Measurements from ENCODE around the gene GPC5.
"Not testable (repeated sequence)": the region's sequence is repeated elsewhere in the genome, so short reads cannot be mapped to it uniquely, and the experiment has no call there.

Gene GPC5

DNA sequence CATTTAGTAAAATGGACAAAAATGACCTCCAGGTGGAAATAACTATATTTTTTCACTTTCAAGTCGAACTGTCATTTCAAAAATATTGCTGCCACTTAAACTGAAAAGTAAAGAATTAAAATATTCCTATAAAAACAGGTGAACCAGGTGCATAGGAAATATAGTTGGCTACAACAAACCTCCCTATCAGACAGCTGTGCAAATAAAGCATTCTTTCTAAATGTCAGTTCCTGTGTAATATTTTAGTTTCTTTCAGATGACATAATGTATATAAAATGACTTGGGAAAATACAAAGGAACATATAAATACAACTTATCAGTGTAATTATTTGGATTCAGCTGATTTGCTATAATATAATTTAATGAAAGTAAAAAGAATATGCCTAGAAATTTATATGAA is 1424.6 kb downstream of the GPC5 start:
- no peak for DNase-seq

DNA sequence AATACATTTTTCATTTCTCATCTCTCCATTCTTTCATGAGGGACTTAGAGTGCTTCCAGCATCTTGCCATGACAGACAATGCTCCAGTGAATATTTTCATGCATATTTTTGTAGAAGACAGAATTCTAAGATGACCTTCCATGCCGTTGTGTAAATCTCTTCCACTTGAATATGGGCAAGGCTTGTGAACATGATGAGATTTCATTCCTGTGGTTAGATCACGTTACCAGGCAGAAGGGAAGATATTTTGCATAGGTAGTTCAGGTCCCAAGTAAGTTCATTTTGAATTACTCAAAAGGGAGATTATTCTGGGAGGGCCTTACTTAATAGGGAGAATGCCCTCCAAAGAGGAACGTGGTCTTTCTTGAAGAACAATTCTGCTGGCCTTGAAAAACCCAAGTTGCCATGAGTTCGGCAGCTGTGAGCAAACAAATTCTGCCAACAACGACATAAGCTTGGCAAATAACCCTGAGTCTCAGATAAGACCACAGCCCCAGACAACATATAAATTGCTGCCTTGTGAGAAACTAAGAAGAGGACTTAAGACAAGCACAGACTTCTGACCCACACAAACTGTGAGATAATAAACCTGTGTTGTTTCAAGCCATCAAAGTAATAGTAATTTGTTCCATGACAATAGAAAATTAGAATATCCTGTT is 1427.6 kb downstream of the GPC5 start:
- DNase-seq, result no peak

DNA sequence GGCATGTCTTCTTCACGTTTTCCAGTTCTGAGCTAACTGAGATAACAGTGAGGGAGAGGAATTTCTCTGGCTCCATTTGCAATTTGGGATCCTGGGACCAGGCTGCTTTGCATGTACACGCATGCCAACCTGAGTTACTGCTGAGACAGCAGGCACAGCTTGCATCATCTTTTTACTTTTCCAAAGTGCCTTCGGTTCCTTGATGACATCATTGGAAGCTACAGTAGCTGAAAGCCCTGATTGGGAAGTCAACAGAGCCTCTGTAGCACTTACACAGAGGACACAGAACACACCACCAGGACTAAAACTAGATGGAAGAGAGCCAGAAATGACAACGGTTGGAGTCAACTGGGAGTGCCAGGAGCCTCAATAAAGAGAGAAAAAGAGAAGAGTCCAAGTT is 1429.1 kb downstream of the GPC5 start:
- DNase-seq, result no peak

DNA sequence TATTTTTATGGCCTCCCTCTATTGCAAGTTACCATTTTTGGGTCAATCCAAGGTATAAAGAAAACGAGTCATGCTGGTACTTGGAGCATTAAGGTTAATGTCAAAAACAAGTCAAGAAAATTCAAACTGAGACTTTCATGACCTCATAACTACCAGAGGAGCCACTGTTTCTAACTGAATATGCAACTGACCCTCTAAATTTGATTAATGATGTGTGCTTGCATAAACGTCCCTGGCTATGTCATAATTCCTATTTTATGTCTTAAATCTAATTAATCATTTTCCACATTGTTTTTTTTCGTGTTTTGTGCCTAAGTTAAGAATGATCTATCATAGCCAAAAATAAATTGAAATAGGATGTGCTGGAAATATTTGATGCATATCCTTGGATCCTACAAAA is 1431.5 kb downstream of the GPC5 start:
- DNase-seq, result no peak

DNA sequence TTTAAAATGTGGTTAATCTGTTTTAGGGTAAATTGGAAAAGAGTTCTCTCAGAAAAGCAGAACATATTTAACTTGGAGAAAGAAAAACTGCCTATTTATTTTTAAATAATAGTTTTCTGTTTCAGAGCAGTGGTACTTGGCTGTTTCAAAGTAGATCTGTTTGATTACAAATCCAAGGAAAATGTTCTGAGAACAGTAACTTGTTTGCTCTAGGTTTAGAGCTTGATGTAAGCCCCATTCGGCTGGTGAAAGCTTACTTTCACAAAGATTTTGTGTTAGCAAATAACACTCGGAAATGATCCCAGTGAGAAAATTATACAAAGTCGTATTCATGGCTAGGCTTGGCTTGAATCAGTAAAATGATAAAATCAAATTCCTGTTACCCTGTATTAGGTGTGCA is 1432.4 kb downstream of the GPC5 start:
- no peak for DNase-seq

DNA sequence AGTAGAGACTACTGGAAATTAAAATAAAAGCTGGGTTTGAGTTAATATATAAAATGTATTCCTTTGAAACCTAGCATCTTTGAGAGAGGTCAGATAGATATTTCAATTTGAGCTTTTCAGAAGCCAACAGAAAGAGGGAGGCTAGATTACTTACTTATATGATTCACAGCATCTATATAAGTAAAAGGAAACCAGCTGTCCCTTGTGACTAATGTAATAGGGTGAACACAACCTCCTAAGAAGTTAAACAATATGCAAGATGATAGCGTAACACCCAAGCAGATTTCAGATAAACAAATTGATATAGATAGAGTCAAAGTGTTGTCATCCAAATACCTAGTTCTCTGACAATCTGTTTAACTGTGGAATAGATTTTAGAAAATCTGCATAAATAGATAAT is 1434.7 kb downstream of the GPC5 start:
- no peak for DNase-seq

DNA sequence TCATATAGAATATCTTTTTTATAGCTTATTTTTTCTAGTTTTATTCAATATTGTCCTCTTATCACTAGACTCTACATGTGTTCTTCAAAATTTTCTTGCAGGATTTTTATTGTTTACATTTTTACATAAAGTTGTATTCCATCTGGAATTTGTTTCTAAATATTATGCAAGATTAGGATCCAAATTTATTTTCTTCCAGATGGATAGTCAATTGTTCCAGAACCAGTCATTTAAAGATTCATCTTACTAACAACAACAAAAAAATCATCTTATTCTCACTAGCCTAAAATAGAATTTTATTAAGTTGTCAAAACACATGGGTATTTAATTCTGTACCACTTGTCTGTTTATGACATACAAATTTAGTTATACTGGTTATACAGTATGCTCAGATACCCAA is 1437.8 kb downstream of the GPC5 start:
- no peak for DNase-seq

DNA sequence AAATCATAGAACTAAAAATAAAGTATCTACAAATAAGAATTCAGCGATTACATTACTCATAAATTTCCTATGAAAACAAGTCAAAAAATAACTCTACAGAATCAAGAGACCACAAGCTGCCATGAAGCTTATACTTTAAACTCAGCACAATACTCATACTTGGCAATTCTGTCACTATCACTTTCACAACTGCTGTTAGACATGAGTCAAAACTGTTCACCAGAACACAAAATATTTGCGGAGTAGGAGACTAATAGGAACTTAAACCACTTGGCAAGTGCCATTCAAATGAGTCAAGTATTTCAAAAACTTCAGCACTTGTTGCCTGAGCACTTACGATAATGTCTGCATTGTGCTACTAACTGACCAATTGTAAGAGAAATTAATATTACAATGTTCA is 1440.4 kb downstream of the GPC5 start:
- no peak for DNase-seq

DNA sequence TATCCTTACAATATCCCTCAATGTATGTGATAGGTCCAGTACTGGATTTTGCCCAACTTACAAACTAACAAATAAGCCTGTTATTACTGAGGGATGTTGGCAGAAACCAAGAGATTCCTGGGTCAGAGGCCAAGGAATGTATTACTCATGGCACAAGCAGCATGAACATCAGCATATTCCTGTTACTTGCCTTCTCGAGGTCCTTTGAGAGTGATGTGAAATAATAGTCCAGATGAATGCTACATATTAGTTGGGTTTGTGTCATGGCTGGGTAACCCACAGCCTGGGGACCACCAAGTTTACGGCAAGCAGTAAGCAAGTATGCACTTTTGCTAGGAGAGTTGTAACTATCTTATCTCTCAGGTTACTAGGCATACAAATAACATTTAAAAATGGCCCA is 1443.7 kb downstream of the GPC5 start:
- no peak for DNase-seq

DNA sequence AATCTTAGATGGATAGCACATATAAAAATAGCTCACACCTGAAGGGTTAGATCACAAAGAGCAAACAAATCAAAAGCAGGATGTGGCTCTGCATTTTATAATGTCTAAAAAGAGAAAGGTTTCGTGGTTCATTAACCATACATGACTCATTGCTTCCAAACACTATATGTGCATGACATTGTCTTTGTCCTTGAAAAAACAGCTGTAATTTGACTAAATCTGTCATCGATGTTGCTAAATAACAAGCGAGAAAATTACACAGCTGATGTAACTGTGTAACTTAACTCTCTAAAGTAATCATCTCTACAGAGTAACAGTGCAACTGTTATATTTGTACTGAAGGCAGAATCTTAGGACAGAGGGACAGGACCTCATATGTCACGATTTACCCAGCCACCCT is 1445.1 kb downstream of the GPC5 start:
- DNase-seq, result no peak

DNA sequence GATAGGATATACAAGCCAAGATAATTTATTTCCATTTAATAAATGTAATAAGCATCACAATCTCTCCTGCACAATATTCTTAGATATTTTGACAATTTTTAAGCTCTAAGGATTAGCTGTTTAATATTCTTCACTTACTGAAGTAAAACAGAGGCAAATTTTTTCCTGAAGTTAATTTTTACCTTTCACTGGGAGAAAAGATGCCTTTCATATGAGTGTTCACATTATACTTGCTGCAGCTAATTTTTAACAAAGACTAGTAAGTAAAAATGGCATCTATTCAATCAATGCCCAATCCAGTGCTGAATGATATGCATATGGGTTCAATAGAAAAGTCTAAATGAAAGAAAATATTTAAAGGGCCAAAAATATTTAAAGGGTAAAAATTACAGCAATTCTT is 1451.0 kb downstream of the GPC5 start:
- DNase-seq, result no peak

DNA sequence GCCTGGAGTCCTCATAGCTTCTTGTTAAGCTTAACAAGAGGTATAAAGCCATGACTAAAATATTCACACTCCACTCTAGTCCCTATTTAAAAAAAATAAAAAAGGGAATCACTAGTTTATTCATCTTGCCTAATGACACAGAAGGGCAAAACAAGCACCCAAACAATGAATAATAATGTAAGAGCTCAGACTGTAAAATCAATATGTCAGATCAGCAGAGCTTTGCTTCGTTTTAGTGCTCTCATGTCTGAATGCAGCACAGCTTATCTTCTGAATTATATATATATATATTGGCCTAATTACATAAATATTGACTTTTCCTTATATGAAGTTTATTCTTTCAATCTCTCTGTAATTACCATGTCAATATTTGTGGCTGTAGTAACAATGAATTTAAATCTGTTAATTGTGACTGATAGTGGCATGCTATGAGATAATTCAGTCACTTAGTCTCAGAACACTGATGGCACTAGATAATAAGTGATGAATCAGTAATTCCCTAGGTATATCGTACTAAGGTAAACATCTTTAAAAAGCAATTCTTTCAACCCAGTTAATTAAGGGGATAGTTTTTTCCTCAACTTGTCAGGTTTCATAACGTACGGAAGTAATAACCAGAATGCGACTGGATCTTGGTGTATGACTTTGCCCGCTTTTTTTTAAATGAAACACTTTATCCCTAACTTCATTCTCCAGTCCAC is 1466.3 kb downstream of the GPC5 start:
- no peak for DNase-seq

DNA sequence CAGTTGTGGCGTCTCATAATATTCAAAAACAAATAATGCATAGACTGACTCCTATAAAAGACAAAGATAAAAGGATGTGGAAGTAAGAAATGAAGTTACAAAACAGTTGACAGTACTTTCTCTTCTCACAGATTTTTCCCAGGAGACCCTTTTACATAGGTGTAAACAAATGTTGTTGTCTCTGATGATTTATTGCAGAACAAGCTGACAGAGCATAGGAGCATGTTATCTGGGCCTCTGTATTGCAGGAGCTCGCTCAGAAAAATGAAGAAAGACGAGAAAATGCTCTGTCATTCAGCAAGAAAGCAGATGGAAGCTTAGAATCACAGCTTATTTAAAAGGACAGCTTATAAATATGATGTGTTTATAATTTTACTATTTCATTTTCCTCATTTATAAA is 1474.6 kb downstream of the GPC5 start:
- DNase-seq, result no peak

DNA sequence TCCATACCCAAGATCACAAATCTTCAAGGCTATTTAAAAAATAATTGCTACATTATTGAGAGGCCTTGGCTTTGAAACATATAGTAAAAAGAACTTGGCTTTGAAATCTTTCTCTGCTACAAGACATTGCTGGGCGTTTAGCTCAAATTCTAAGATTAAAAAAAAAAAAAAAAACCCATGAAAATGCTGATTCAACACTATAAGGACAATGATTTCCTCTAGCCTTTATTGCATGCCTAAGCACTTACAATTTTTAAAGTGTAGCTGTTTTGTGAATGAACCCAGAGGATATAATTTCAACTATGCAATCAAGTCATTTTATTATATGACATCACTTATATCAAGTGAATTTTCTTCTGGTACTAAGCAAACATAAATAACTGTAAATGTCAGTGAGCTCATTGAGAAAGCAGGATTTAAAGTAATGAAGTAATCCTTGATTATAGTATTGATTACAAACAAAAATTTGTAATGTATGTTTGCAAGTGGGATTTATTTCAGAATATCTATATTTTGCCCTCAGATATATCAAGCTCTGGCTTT is 1488.2 kb downstream of the GPC5 start:
- no peak for DNase-seq

DNA sequence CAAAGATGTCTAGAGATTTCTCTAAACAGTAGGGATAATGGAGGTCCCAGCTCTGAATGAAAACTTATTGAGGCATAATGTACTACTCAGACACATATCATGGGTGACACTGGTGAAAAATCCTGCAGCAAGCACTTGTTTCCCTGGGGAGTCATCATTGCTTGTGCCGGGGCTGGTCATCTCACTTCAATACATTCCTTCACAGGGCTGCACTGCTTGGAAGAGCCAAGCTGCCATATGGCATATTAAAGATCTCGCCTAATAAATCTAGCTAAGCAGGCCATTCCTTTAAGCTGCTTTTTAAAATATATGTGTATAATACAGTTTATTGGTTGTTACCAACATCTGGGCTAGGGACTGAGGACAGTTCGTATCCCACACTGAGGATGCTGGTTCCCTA is 1496.0 kb downstream of the GPC5 start:
- no peak for DNase-seq

DNA sequence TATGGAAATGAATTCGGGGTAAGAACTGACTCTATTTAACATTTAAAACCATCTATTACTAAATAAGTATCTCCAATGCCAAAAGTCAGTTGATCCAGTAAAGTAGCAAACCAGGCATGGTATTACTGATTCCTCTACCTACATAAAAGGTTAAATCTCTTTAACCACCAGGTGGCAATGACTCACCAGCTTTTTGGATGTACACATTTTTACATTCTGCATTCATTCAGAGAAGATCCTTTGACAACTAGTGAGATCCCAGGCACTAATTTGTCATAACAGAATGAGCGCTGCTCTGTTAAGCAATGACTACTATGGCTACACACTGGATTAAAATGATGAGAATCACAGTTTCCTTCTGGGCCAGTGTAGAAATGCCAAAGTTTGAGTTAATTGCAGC is 1498.4 kb downstream of the GPC5 start:
- DNase-seq, result no peak

DNA sequence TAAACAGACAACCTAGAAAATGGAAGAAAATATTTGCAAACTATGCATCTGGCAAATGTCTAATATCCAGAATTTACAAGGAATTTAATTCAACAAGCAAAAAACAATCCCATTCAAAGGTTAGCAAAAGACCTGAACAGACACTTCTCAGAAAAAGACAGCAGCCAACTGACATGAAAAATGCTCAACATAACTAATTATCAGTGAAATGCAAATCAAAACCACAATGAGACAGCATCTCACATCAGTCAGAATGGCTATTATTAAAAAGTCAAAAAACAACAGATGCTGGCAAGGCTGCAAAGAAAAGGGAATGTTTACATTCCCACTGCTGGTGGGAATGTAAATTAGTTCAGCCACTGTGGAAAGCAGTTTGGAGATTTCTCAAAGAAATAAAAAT is 1500.5 kb downstream of the GPC5 start:
- not testable (repeated sequence) for DNase-seq

DNA sequence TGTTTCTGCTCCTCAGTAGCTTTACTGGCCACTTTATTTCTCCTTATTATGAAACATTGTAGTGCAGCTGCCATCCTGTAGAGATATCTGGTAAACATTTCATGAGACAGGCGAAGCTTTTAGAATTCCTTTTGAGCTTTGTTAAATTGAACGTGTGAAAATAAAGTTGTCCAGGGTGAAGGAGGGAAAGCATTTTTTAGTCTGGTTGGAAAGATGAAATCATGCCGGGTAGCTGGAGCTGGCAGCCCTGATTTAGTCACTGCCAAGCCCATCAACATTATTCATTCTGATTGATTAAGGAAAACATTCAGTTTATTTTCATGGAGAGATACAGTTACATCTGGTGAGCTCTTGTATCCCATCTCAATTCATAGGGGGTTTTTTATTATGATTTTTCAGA is 1502.0 kb downstream of the GPC5 start:
- DNase-seq, result no peak

DNA sequence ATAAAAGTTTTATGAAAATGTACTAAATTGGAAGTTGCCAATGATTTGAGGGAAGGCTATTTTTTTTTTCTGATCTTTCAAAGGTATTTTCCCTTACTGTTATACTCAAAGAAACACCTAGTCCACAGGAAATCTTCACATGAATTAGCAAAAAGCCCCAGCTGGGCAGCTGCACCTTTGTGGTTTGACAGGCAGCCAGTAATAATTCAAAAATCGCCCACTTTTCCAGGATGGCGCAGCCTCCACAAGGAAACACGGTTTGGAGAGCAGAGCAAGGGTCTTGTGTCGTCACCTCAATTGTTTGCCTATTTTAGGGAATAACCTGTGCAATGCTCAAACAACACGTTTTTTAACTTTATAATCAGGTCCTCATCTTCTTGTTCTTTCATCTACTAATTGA is 1503.3 kb downstream of the GPC5 start:
- DNase-seq, result no peak

DNA sequence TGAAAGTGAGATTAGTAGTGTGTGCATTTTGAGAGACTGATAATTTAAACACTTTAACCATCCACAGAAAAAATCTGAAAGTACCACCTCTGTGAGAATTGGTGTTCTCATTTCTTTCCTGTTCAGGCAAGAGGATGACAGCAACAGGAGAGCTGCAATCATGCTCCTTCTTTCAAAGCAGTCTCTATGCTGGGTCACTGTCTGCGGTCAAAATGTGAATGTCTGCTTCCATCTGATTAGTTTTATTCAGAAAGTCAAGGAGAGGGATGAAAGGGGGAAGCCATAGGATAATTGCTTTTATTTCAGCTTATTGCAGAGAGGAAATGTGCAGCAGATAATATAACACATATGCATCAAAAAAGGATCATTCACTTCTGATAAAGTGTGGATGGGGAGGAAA is 1514.2 kb downstream of the GPC5 start:
- no peak for DNase-seq

DNA sequence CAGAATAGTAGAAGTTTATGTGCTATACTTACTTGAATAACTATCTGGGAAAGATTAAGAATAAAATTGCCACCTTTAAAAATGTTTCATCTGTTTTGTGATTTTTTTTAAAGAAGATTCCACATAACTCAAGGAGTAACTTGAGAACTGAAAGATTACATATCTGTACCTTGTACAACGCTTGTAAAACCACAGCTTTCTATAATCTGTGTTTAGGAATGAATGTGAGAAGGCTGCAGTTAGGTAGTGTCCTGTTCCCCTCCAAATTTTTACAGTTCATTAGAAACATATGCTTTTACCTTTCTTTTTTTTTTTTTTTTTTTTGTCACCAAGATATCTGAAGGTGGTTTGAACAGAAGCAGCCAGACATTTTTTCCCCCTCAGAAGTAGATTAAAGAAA is 1515.4 kb downstream of the GPC5 start:
- no peak for DNase-seq

Data from activated CD4-positive, CD25-positive, alpha-beta regulatory T cell treated with anti-CD3 and anti-CD28 coated beads, Interleukin-2, amount 50 U/mL, for 72 hours (primary cell).